ENCODE results near the gene GKN2. TPM values are rescaled to one million over a fixed set of nuclear protein-coding genes. Genes with fewer than 3 reads are reported as not detected.
"Not testable (repeated sequence)": the region's sequence is repeated elsewhere in the genome, so short reads cannot be mapped to it uniquely, and the experiment has no call there.

GKN2 gene
- total RNA-seq, 1 donor from 2014 or later = not detected

DNA sequence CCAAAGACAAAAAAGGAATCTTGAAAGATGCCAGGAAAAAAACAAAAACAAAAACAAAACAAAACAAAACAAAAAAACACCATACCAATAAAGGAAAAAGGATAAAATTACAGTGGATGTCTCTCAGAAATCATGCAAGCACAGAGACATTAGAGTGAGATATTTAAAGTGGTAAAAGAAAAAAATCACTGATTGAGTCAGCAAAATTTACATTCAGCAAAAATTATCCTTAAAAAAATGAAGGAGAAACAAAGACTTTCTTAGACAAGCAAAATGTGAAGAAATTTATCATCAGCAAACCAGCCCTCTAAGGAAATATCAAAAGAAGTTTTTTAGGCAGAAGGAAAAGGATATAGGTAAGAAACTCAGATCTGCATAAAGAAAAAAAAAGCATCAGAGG, 11.6 kb upstream of the GKN2 start:
- Histone ChIP-seq H3K36me3 (no peaks in the 10 kb centered on the region), H3K27ac (replicated peaks) (no peak overlapping the region), H3K4me1 (no peaks in the 10 kb centered on the region), H3K9me3 (replicated peaks) (no peaks in the 10 kb centered on the region), H3K4me3 (no peak overlapping the region), H3K27me3 (ENCODE audit: low read depth) (peaks cover 5% of the 10 kb centered on the region)
- intact Hi-C loops (cut with micrococcal nuclease) = no loop called here
- DNase-seq = no peak
- TF ChIP-seq CTCF (IDR thresholded peaks at IDR 0.05; ENCODE audit: borderline replicate concordance) = no peak

DNA sequence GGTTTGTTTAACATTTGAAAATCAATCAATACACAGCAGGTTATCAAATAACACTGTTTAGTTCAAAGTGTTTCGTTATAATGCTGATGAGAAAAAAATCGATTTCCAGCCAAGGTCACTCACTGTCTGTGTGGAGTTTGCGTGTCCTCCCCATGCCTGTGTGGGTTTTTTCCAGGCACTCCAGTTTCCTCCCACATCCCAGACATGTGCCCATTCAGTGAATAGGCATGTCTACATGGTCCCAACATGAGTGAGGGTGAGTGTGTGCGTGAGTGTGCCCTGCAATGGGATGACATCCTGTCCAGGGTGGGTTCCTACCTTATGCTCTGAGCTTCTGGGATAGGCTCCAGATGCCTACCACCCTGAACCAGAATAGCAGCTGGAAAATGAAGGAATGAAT, 8.7 kb upstream of the GKN2 start:
- H3K4me1 ChIP-seq = no peaks in the 10 kb centered on the region
- intact Hi-C loops (cut with micrococcal nuclease) = no loop called here

DNA sequence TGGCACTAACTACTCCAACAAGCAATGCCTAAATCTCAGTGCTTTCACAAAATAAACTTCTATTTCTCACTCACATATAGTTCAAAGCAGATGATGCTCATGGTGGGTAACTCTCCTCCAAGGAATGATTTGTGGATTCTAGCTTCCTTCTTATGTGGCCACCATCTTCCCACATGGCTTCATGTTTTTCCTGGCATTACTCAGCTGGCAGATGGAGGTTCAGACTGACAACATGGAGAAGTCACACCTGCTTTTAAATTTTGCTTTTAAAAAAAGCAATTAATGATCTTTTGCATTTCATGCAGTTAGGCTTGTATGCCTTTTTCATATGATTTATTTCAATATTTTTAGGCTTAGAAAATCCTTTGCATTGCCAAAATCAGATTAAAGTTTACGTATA, 6.3 kb upstream of the GKN2 start:
- peaks cover 5% of the 10 kb centered on the region for H3K27me3 ChIP-seq (ENCODE audit: low read depth)
- intact Hi-C loops (cut with micrococcal nuclease) = no loop called here
- DNase-seq = no peak

More for the DNA sequence above, 8.7 kb upstream of the GKN2 start:
- Histone ChIP-seq H3K4me3 (no peak overlapping the region), H3K9me3 (replicated peaks) (no peaks in the 10 kb centered on the region), H3K27me3 (ENCODE audit: low read depth) (peaks cover 5% of the 10 kb centered on the region), H3K27ac (replicated peaks) (no peak overlapping the region), H3K36me3 (no peaks in the 10 kb centered on the region)
- DNase-seq = no peak
- no peak for TF ChIP-seq CTCF (IDR thresholded peaks at IDR 0.05; ENCODE audit: borderline replicate concordance)

GRCh38 chr2:68955432-68955831, 2.7 kb upstream of the GKN2 start:
- H3K4me3 ChIP-seq; H3K27me3 ChIP-seq (ENCODE audit: low read depth); intact Hi-C loops (cut with micrococcal nuclease); H3K4me1 ChIP-seq; H3K36me3 ChIP-seq; H3K9me3 ChIP-seq (replicated peaks); DNase-seq; H3K27ac ChIP-seq (replicated peaks): not testable (repeated sequence)

More for the DNA sequence above, 6.3 kb upstream of the GKN2 start:
- no peaks in the 10 kb centered on the region for H3K4me1 ChIP-seq
- H3K4me3 ChIP-seq = no peak overlapping the region
- no peaks in the 10 kb centered on the region for H3K9me3 ChIP-seq (replicated peaks)
- H3K27ac ChIP-seq (replicated peaks) = no peak overlapping the region
- no peak for TF ChIP-seq CTCF (IDR thresholded peaks at IDR 0.05; ENCODE audit: borderline replicate concordance)
- H3K36me3 ChIP-seq = no peaks in the 10 kb centered on the region

- Histone ChIP-seq H3K27ac (replicated peaks) (no peak overlapping the region), H3K27me3 (ENCODE audit: low read depth) (peaks cover 22% of the 10 kb centered on the region), H3K36me3 (no peaks in the 10 kb centered on the region), H3K4me3 (no peak overlapping the region), H3K9me3 (replicated peaks) (no peaks in the 10 kb centered on the region), H3K4me1 (no peaks in the 10 kb centered on the region)
- intact Hi-C loops (cut with micrococcal nuclease) = no loop called here
- TF ChIP-seq CTCF (IDR thresholded peaks at IDR 0.05; ENCODE audit: borderline replicate concordance) = no peak
- DNase-seq = no peak
These were observed 794 bp downstream of the GKN2 start for GRCh38 chr2:68951899-68952298.

DNA sequence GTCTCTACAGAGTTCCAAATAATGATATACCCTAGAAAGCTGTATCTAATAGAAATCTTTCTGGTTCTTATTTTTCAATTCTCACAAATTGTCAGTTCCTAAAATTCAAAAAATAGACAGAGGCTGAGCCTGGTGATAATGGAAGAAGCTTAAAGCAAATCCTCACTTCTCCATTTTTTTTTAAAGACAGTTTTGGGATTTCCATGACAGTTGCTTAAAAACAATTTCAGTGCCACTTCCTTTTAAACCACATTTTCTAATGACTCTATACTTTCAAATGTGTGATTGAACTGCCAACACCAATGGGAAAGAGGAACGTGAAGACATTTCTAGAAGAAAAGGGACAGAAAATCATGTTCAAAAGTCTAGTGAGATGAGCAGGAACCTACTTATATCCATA, 4.0 kb downstream of the GKN2 start:
- TF ChIP-seq CTCF (IDR thresholded peaks at IDR 0.05; ENCODE audit: borderline replicate concordance) = no peak
- no peak overlapping the region for H3K4me3 ChIP-seq
- intact Hi-C loops (cut with micrococcal nuclease) = no loop called here
- H3K36me3 ChIP-seq = no peaks in the 10 kb centered on the region
- no peak for DNase-seq
- no peak overlapping the region for H3K27ac ChIP-seq (replicated peaks)
- peaks cover 28% of the 10 kb centered on the region for H3K27me3 ChIP-seq (ENCODE audit: low read depth)
- H3K4me1 ChIP-seq = no peaks in the 10 kb centered on the region
- no peaks in the 10 kb centered on the region for H3K9me3 ChIP-seq (replicated peaks)

All from left ventricle myocardium inferior (tissue), 1 donor.